Cerebellar nuclear complex (tissue), 1 donor: Measurements from ENCODE around the gene VDAC1.

Experiments used
- DNase-seq, 2 experiments: peaks; one replicate each; lab custom pipeline; 2025; lab: John Stamatoyannopoulos, UW

The VDAC1 gene

DNA sequence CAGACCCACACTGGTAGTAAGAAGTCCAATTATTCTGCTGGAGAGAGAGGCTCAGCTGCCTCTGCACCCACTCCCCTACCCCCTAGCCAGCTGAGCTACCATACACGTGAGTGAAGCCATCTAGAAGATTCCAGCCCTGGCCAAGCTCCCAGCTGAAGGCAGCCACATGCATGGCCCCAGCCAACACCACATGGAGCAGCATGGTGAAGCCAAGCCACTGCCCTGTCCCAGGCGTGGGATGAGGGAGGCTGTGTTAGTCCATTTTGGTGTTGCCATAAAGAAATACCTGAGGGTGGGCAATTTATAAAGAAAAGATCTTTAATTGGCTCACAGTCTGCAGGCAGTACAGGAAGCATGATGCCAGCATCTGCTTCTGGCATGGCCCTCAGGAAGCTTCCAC, 20.0 kb upstream of the VDAC1 start:
- DNase-seq: no peak

DNA sequence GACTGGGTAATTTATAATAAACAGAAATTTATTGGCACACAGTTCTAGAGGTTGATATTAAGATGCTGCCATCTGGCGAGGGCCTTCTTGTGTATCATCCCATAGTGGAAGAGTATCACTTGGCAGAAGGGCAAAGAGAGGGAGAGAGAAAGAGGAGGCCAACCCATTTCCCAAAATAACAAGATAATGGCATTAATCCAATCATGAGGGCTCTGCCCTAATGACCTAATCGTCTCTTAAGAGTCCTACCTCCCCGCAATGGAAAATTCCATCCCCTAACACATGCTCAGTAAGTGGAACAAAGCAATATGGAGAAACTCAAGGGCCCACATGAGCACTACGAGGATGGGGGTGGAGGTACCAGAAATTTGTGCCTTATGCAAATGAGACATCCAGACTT, 17.6 kb upstream of the VDAC1 start:
- DNase-seq: no peak

DNA sequence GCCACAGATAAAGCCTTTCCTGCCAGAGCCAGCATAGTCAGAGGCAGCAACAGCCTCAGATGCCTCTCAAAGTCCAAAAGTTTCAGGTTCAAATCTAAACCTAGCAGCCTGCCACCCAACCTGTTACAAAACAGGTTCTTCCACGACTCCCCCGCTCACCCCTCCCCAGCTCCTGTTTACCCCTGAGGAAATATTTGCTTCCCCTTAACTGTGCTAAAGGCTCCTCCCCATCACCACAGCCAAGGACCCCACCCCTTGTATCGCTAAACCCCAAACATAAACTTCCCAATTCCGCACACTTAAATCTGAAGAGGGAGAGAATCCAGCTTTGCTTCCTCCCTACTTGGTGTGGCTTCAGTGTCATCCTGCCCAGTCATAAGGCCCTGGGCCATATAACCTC, 15.4 kb upstream of the VDAC1 start:
- no peak for DNase-seq

DNA sequence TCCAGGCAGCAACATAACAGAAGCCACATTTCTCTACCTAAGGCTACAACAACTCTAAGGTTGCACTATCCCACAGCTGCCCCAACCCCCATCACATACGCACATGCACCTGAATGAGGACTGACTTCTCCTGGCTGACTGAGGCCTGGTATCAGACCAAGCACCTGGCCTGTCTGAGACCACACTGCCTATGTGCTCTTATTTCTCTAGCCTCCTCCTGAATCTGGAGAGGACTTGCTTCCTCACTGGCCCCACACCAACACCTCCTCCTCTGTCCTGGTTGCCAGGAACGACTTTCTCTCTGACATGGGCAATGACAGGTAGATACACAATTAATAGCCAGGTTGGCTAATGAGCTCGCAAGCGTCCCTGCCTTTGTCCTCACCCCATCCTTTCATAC, 14.9 kb upstream of the VDAC1 start:
- DNase-seq: no peak

DNA sequence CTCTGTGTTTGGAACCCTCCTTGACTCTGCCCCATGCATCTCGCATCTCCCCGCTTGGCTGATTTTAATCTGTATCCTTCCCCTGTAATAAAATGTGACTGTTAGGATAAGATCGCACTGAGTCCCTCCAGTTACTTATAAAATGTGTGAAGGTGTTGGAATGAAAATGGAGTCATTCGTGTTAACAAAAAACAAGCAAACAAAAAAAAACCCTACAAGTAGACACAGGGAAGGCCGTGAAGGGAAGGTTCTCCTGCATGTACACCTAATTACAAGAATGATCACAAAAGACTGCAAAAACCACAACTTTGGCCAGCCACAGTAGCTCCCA, 14.2 kb upstream of the VDAC1 start:
- no peak for DNase-seq

DNA sequence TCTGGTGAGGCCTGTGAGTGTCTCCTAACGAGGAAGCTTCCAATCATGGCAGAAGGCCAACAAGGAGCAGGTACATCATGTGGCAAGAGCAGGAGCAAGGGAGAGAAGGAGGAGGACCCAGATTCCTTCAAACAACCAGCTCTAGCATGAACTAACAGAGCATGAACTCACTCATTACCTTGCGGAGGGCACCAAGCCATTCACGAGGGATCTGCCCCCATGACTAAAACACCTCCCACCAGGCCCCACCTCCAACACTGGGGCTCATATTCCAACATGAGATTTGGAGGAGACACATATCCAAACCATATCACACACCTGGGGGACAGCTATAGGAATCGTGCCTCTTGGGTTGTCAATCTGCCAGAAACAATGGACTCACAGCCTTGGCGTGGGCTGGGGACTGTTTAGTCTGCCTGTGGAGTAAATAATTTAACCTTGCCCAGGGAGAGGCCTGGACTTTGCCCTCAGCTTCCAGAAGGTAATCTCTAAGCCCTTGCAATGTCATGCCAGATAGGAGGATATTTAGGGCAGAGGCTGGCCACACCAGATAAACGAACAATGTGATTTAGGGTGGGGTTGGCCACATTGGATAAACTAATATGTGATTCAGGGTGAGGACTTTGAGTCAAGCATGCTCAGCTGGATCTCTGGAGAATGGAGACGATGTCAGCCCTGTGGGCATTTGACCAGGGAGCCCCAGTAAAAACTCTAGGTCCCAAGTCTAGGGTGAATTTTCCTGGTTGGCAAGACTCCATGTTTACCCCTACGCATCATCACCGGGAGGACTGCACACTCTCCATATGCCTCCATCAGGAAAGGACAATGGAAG, 13.6 kb upstream of the VDAC1 start:
- no peak for DNase-seq

DNA sequence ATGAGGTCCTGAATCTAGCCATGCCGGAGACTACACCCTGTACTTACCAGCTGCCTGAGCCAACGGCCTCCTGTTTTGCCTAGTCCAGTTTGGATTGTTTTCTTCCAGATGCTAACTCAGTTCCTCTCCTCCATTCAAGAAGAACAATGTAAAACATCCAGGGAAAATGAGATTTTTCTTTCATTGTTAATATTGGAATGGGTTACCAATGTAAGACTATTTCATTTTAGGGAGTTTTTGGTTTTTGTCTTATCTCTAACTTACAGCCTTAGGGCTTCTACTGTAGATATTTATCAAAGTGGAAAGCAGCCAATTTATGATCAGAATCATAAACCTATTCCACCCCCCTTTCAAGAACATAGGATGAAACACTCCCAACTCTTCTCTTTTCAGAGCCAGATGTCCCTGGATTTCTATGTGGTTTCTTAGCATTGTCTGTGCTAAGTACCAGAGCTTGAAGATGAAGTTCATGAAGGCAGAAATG, 3.5 kb upstream of the VDAC1 start:
- no peak for DNase-seq

DNA sequence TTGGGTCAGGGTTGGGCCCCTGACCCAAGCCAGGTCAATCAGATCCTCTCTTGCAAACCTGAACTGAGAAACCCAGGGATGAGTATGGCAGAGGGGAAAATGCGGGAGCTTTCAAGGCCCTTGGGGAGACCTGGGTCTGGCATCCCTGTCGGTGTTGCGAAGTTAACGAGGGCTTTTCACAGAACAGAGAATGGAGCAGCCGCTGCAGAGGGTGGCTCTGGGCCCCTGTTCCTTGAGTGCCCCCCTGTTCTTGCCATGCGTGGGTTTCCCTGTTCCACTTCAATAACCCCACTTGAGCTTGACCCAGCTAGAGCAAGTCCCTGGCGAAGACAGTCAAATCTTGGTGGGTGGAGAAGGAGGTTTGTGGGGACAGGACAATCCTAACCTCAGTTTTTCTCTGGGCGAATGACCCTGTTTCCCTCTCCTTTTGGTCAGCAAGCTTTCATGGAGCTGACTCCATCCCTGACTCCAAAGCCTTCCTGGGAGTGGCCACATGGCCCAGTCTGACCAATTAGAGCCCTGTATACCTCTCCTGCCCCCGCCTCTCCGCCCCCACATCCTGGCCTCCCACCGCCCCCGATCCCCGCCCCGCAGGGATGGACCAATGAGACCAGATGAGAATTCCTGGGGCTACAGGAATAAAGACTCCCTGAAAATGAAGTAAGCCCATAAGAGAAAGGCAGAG, 2.9 kb upstream of the VDAC1 start:
- no peak for DNase-seq

DNA sequence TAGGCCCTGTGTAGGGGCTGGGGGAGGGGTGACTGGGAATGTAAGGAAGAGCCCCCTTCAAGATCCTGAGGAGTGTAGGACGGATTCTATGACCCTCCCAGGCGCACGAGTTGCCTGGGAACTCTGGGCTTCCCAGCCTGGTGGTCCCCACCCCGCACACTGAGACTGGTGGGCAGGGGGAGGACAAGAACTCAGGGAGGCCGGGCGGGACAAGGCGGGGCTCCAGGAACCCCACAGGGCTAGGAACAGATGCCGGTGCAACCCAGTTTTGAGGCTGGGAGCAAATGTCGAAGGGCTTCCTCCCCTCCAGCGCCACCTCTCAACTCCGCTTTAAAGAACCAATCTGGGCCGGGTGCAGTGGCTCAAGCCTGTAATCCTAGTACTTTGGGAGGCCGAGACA, 1.3 kb upstream of the VDAC1 start:
- DNase-seq: no peak

DNA sequence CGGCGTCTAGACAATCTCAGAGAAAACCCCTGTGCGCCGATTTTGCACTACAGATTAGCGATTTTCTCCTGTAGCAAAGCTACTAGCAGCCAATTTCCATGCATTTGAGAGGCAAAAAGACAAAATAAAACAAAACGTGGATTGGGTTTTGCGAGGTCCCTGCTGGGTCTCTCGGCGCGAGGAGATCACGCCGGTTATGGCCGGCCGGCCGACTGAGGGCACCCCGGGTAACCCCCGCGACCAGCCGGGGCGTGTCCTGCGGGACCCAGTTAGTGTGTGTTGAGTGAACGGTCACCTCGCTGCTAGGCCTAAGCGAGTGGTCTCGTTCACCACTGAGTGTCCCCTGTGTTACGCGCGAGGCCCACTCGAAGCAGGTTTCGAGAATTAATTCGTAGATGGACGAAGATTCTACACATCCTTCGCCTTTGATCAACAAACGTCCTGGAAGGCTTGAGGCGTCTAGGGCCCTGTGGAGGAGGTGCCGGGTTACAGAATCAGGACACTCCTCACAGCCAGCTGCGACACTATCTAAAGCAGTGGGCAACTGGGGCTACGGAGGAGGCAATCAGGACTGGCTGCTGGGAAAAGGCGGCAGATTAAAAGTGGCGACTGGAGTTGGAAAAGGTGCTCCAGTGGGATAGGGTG, 764 bp upstream of the VDAC1 start:
- no peak for DNase-seq

DNA sequence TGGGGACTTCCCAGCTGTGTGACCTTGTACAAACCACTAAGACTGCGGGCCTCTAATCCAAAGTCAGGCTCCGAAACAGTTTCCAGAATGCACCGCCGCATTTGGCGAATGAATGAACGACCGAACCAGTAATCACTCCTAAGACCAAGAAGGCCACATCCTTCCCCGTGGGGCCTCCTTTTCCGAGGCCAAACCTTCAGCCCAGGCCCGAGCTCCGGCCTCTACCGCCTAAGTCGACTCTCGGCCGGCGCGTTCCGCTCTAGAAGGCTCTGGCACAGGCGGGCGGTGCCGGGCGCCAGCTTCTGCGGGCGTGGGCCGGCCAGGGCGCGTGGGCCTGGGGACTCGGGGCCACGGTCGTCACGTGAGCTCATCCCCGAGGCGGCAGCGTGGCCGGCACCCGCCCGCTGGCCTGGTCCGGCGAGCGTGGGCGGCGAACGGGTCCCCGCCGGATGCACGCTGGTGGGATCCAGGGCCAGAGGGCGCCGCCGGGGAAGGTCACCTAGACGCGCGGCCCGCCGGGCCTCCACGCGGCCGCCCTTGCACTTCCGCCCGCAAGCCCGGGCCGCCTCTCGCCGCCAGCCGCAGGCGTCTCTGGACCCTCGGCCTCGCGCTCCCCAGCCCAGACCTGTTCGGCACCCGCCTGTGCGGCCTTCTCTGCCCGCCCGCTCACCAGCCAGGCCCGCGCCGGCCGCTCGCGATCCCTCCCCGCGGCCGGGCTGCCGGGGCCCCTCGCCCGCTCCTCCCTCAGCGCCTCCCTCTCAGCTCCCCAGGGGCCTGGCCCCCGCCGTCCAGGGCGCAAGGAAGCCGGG, 754 bp downstream of the VDAC1 start:
- no peak for DNase-seq

DNA sequence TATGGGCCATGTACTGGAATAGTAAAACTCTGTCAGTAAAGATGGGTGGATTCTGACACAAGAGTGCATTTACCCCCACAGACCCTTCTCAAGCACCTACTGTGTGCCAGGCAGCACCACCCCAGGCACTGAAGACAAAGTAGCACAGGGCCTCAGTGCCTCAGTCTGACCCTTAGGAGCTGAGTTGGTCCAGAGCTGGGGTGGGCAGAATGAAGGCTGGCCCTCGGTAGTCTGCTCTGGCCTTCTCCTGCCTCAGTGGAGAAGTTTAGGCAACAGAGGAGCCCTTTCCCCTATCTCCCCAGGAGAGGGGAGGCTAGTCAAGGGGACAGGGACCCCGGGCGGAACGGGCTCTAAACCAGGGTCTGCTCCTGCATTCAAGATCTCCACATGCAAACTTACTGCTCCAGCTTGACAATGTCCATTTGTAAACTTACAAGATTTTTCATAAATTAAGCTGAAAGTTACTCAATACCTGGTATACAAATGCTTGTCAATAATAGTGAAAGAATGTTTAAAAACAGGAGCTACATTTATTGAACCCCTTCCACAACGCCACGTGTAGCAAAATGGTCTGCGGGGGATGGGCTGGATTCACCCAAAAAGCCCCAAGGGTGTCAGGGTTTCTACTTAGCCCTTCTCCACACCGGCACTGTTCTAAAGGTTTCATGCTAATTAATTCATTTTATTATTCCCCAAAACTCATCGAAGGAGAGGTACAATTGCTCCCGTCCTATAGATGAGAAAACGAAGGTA, 1.5 kb downstream of the VDAC1 start:
- DNase-seq: no peak

DNA sequence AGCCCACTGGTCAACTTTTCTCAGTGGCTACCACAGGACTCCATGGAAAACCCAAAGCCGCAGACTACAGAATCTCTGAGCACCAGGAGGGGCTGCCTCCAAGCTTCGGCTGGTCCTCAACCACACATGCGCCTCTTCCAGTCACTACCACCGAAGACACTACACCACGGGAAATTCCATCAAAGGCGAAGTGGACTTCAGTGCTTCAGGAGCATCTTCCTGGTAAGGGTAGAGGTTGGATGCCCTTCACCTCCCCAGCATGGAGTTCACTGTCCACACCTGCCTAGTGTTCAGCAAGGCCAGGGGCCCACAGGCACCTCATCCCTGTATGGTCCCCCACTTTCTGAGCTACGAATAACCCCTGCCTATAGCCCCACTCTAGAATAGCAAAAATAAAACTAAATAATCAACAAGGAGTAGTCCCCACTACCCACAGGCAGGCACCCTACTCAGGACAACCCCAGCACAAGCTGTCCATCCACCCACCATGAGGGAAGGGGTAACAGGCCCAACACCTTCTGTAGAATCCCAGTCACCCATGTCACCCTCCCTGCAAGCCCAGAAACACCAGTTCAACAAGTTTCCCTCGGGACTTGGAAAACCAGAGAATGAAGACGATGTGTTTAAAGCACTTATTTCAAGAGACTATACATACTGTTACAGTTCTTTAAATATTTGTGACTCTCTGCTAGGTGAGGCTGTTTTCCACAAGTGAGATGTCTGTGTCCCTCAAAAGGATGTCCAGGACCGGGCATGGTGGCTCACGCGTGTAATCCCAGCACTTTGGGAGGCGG, 2.6 kb downstream of the VDAC1 start:
- DNase-seq: no peak

DNA sequence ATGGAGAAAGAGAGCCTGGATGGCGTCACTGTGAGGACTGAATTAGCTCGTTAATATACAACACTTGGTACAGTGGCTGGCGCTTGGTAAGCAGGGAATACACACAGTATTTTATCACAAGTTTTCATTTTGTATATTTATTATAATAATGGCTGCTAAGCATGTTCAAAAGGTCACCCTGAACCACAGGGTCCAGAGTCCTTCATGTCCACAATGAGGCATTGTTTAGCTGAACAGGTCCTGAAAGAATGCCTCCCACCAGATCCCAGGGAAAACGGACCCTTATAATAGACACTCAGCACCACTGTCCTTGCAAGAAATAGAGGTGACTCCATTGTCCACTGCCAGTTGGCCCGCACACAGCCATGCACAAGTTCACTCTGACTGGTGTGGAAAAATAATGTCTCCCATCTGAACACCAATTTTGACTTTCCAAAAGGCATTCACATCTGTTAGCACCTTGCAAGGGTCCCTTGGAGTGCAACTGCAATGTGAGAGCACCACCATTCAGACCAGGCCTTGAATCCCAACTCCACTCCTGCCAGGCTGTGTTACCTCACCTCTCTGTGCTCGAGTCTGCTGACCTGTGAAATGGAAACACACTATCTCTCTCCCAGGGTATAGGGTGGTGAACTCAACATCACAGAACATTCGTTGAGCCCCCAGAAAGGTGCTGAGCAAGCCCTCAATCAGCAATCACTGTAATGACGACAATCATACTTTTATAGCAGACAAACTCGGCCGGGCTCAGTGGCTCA, 3.9 kb downstream of the VDAC1 start:
- no peak for DNase-seq

DNA sequence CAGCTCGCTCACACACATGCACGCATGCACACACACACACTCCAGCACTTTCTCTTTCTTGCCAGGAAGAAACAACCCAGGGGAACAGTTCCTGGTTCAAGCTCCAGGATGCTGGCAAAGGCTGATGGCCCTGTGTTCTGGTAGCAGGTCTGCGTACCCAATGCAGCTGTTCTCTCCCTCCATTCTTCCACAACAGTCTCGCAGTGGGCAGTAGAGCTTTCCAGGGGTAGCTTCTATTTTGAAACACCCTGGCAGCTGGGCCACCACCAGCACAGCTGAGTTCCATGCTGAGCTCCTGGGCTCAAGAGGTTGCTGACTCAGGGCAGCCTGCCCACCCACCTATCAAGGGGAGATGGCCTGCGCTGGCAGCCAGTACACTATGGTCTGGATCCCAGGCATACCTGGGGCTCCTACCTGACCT, 4.7 kb downstream of the VDAC1 start:
- no peak for DNase-seq

DNA sequence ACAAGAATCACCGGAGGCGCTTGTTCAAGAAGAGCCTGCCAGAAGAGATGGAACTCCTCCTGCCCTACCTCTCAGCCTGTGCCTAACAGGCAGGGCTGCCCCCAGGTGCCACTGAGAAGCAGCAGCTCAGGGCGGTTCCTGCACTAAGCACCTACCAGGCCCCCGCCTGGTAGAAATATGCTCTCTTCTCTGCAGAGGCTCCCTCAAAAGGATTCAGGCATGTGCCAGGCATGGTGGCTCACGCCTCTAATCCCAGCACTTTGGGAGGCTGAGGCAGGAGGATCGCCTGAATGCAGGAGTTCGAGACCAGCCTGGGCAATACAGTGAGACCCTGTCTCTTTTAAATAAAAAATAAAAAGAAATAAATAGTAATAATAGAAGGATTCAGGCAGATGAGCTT, 6.0 kb downstream of the VDAC1 start:
- no peak for DNase-seq

DNA sequence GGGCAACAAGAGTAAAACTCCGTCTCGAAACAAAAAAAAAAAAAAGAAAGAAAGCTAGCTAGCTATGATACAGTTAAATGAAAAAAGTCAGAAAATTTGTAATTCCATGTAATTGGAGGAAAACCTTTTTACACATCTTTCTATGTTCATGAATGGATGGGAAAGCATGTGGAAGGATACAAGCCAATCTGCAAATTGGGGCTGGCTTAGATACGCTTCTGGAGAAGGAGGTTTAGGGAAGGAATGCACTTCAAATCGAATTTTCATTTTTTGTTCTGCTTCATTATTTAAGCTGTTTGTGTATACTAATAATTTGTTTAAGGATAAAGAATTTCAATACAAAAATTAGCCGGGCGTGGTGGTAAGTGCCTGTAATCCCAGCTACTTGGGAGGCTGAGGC, 6.7 kb downstream of the VDAC1 start:
- no peak for DNase-seq

DNA sequence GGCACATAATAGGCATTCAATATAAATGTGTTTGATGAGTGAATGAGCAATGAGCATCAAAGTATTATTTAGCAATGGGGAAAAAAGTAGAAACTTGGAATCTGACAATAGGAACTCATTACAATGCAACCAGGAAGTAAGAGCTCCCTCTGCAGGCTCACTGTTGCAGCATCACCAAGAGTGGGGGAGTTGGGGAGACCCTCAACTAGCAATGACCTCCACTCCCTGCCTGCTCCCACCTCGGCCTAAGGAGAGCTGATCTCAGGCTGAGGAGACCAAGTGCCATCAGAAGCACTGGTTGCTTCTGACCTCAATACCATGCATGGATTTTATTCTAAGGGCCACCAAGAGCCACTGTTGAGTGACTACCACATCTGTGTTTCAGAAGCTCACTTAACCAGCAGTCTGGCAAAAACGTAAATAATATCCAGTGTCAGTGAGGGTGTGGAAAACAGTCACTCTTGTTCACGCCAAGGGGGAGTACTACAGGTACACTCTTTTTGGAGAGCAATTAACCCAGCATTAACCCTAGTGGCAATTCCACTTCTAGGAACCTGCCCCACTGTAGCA, 8.0 kb downstream of the VDAC1 start:
- no peak for DNase-seq

DNA sequence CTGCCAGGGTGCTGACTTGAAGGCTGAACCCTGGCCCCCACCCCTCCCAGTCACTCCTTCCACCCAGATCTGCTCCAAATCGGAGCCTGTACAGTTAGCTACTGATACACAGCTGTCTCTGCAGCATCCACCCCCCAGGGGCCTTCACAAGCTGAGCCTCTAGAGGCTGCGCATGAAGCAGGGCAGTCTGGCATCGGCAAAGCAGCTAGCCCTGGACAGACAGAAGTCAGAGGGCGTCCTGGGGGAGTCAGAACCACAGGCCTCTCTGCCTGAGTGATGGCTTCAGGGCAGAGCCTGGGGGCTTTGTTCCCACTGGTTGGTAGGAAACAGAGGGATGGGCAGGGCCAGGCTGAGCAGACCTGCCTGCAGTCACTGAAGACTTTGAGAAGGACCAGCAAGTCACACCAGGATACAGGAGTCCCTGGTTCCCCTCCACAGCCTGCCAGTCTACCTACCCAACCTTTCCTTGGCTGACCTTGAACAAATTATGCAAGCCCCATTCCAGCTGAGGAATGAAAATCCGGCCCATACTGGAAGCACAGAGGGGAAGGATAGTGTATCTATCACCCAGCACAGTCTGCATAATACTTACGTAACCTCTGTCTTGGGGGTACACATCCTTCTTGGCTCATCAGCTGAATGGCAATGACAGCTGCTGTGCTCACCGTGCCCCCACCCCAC, 8.8 kb downstream of the VDAC1 start:
- DNase-seq: no peak
